C4-2B (cell line): ENCODE measurements around the gene NTNG1.

Source experiments
- H3K27ac ChIP-seq: fragments of 450-650 bp; 2 replicates; pipeline ENCODE4 v1.5.1; 2017
- CTCF ChIP-seq: fragments of 450-650 bp; conservative IDR thresholded peaks from 2 replicates; pipeline ENCODE4 v1.5.1; 2017; ENCODE audit warnings: mild to moderate bottlenecking
- ZFX ChIP-seq: fragments of 450-650 bp; IDR thresholded peaks from 2 replicates; pipeline ENCODE4 v1.6.1; 2017

NTNG1 gene

DNA sequence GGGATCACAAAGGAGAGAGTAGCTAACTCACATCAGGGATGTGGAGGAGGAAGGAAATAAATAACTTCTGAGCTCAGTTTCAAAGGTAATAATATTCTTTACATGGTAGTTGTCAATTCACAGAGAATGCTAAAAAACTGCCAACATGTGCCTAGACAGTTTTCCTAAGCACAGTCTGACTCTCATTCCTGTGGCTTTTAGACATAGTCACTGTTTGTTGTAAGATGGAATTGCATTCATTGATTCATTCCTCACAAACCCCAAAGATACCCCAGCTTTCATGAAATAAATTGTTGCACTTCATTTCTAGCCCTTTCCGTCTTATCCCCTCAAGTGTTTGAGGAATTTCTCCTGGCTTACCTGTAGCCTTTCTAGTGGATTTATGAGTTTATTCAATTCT, 263.9 kb downstream of the NTNG1 start:
- H3K27ac ChIP-seq, result no peak overlapping the region
- TF ChIP-seq CTCF, result no peak
- TF ChIP-seq ZFX, result no peak

GRCh38 chr1:107405236-107405635, 264.4 kb downstream of the NTNG1 start:
- TF ChIP-seq CTCF (no peak), ZFX (no peak)
- no peak overlapping the region for H3K27ac ChIP-seq

GRCh38 chr1:107407011-107407410, 266.2 kb downstream of the NTNG1 start:
- TF ChIP-seq CTCF (no peak), ZFX (no peak)
- no peak overlapping the region for H3K27ac ChIP-seq

DNA sequence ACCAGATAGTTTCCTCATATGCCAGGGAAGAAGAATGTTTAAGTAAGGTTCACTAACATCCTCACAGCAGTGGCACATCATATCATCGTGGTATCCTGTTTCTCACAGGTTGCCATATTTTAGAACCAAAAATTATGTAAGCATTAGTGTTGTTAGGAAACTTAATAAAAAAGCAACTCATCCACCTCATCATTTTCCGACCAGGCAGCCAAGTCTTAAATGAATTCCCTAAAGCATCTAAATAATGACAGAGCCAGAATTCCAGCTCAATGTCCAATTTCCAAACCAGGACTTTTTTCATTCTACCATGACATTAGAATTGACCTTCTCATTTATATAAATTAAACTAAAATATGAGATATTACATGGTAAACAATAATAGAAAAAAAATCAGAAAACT, 272.7 kb downstream of the NTNG1 start:
- no peak for TF ChIP-seq CTCF
- no peak for TF ChIP-seq ZFX
- H3K27ac ChIP-seq, result no peak overlapping the region

- H3K27ac ChIP-seq, result no peak overlapping the region
Observed at GRCh38 chr1:107413951-107414350, 273.1 kb downstream of the NTNG1 start.

DNA sequence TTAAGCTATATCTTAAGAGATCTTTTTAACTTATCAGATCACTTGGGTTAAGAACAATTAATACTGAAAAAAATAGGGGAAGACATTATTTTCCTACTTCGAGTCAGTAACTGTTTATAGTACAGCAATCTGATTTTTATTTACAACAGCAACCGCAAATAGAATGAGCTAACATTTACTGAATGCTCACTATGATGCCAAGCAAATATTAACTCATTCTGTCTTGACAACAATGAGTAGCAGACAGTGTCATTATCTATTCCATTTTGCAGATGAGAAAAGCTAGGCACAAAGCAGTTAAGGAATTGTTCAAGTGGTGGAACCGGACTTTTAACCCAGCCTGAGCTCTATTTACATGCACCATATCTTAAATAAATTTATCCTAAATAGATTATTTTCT, 273.7 kb downstream of the NTNG1 start:
- H3K27ac ChIP-seq, result no peak overlapping the region
- TF ChIP-seq ZFX (no peak), CTCF (no peak)

More at GRCh38 chr1:107413951-107414350, 273.1 kb downstream of the NTNG1 start:
- no peak for TF ChIP-seq CTCF
- TF ChIP-seq ZFX, result no peak

DNA sequence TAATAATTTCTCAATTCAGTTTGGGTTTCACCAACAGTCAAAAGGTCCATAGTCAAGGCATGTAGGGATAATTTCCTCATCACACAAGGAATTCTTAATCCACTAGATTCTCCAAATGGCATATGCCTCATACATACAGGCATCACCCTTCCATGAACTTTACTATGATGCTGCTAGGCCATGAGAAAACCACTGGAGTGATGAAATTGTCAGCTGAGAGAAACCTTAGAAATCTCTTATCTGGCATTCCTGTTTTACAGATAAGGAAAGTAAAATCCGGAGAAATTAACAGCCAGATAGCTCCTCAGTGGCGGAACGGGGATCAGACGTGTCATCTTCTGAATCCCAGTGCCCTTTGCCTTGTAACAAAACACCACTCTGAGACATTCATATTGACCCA, 274.4 kb downstream of the NTNG1 start:
- TF ChIP-seq CTCF, result no peak
- TF ChIP-seq ZFX, result no peak
- no peak overlapping the region for H3K27ac ChIP-seq
